ENCODE measurements around the gene TMEM242.
"Not testable (repeated sequence)": the region's sequence is repeated elsewhere in the genome, so short reads cannot be mapped to it uniquely, and the experiment has no call there.

Gene TMEM242

DNA sequence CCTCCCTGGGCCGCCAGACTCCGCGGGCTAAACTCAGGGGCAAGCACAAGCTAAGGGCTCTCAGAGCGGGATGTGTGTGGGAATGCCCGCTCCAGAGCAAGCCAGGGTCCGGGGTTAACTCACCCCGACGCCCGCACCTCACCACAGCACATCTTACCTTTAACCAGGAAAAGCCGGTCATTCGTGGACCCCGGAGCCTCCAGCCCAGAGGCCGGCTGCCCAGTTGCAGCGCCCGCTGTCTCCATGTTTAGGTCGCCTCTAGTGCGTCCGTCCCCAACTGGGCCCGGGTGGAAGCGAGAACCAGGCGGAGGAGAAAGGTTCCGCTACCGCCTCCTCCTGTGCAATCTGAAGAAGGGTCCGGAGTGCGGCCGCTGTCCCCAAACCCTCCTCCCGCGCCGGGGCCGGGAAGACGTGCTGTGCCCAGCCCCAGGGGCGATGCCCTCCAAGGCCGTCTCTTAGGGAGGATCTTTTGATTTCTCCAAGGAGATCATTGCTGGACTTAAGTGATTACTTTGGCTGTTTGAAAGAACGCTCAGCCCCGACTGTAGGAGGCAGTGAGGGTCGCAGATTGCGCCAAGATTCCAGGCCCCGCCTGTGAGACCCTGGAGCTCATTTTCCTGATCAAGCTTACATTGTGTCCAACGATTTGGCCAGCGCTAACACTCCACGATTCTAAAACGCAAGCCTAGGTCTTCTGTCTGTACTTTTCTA, at the start of gene TMEM242:
Gene TMEM242, minus strand, starts transcription at position 265 of the 711 bp plus-strand sequence. Its CDS starts 20 bp downstream, at position 245.
- FAIRE-seq, result no peak
- DNase-seq (ENCODE audit: low spot score), result peak; percentile 86

DNA sequence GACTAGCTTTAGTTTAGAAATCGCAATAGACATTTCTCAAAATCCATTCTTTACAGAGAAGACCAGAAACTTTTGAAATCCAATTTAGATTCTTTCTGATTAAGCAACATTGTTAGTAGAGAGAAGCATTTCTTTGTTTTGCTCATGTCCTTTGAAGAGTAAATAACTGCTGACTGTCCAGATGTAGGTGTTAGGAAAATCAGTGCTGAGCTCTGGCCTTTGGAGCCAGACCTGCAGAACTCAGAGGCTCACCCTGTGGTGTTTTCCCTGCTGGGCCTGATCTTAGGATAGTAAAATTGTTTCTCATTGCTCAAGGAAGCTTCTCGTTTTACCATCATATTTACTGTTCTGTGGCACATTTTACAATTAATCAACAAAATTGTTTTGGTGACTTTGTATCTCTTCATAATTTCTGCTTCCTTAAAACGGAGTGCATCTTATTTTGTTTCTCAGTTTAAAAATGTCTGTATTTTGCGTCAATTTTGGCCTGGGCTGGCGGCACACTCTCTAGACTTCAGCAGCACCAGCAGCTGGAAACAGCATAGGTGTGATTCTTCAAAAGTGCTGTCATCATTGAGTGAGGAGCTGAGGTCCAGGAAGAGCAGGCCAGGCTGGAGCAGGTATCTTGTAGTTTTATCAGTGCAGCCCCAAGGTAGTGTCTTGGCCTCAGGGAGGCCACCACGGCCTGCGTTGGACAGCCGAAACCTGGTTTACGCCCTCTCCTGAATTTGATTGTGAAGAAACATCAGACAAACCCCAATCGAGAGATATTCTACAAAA, 49.4 kb upstream of the TMEM242 start:
- DNase-seq (ENCODE audit: low spot score) (no peak), FAIRE-seq (no peak)

DNA sequence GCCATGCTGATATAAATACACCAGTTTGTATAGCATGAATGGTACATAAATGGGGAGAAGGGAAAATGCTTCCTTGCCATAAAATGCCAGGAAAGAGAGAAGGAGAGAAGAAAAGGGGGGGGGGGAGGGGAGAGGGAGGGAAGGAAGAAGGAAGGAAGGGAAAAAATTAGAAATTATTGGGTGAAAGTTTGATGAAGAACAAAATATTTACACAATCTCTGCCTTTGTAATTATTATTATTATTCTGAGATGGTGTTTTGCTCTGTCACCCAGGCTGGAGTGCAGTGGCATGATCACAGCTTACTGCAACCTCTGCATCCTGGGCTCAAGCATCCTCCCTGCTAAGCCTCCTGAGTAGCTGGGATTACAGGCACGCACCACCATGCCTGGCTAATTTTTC, 47.4 kb upstream of the TMEM242 start:
- DNase-seq (ENCODE audit: low spot score), result no peak
- FAIRE-seq, result no peak

DNA sequence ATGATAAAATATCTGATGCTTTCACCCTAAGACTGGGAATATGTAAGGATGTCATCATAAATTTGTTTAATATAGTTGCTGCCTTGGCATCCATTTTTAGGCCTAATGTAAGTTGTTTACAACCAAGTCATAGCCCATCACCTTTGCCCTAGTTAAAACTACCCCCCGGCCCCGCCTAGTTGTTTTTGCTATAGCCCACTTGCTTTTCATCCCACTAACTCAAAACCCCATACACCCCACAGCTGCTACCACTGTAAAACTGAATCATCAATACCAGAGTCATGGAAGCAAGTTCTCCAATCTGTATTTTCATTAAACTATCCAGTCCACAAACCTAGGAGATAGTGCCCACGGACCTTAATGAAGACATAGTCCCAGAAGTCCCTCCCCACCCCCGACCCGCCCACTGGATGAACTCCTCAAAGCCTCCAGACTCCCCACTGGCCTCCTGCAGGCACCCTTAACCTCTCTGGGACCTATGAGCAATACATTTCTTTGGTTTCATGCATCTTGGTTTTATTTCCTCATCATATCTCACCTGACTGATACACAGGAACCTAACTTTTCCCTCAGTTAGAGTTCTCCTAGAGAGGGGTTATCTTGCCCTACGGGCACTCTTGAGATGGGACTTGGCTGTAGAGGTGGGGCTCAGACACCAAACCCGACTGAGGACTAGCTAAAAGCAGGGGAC, 45.2 kb upstream of the TMEM242 start:
- no peak for FAIRE-seq
- no peak for DNase-seq (ENCODE audit: low spot score)

DNA sequence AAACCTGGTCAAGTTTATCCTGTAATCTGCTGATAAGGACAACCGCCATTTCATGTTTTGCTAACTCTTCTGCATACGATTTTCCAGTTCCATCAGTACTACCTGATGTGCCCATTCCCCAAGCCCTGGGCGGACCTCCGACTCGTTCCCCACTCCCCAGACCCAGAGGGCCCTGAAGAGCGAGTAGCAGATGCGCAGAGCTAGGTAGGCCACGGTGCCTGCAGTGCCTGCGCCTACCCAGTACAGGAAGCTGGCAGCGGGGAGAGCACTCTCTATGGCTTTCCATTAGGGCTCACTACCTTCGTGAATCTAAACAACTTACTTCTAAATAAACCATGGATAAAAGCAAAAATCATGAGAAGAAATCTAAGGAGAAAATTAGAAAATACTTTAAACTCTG, 43.3 kb upstream of the TMEM242 start:
- DNase-seq (ENCODE audit: low spot score), result no peak
- FAIRE-seq, result no peak

DNA sequence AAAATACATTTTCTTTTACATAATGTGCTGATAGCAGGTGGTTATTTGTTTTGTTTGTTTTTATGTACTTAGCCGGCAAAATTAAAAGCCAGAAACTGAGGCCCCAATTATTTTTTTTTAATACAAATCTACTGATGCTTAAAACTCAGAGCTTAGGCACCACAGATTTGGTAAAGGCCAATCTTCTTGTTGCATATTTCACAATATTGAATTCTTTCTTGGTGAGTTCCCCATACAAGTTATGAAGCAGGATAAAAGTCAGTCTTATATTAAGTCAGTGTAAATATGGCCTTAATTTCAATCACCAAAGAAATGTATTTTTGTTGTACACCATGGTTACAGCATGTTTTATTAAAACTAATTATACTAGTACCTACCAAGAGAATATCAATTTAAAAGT, 41.4 kb upstream of the TMEM242 start:
- DNase-seq (ENCODE audit: low spot score) (no peak), FAIRE-seq (no peak)

DNA sequence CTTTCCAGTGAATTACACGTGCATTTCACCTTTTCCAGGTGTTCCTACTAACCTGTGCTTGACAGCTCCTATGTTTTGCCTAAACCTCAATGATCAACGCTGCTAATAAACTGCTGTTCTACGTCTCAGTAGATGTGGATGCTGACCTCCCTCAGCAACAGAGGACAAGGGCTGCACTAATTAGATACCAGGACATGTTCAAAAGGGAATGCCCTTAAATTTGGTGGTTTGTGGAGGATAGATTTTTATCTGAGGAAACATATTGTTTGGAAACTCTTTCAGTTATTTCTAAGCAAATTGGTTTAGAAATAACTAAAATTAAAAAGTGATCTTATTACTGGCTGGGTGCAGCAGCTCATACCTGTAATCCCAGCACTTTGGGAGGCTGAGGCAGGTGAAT, 38.6 kb upstream of the TMEM242 start:
- DNase-seq (ENCODE audit: low spot score), result no peak
- no peak for FAIRE-seq

DNA sequence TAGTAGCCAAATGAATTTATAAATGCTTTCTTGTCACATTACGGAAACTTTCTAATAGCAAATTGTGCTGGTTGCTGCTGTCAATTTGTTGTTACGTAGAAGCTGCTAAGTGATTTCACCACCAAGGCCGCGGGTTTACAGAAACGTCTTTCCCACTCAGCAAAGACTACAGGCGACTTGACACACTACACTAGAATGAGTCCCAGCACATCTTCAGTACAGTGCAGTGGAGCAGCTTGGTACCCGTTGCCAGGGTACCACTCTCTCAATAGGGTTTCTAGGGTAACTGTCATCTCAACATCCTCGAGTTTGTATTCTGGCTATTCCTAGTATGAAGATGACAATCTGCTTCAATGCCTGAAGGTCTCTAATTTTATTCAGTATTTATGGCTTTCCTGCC, 35.0 kb upstream of the TMEM242 start:
- DNase-seq (ENCODE audit: low spot score) (no peak), FAIRE-seq (no peak)

DNA sequence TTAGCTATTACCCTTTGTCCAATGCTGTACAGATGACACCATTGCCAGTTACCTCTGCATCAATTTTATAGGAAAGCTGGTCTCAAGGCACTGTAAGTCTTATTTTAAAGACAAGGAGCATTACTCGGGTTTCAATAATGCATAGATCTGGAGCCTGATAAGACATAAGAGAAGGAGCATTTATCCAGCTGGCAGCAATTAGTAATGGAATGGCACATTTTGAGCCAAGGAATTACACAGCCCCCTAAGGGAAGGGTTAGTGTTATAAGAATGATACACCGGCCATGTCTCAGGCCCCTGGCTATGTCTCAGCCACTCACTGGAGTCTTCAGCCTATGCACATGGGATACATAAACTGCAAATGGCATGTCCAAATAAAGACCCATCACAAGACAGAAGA, 23.1 kb upstream of the TMEM242 start:
- no peak for DNase-seq (ENCODE audit: low spot score)
- no peak for FAIRE-seq

DNA sequence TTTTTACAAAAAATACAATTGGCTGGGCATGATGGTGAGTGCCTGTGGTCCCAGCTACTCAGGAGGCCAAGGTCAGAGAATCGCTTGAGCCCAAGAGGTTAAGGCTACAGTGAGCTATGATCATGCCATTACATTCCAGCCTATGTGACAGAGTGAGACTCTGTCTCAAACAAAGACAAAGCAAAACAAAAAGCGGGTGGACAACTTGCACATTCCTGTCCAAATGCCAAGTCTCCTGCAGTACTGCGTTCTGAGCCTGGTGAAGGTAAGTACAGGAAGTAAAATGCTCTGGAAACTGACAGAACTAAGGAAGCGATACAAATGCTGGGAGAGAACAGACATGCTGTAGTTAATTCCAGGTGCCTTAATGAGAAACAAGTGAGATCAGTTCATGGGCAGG, 20.4 kb upstream of the TMEM242 start:
- no peak for DNase-seq (ENCODE audit: low spot score)

DNA sequence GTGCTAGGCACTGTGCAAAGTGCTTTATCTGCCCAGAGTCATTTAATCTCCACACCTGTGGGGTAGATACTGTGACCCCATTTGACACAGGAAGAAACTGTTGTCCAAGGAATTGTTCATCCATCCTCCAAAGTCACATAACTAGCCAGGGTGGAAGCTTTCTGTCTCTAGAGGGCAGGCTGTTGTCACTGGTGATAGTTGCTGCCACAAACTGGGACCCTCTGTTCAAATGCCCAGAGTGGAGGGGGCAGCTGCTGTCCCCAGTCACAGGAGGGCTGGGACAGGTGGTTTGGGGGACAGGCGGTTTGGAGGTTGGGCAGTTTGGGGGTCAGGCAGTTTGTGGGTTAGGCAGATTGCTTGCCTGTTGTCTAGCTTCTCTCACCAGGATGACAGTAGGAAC, 16.1 kb upstream of the TMEM242 start:
- DNase-seq (ENCODE audit: low spot score), result no peak

More for the DNA sequence above, 20.4 kb upstream of the TMEM242 start:
- no peak for FAIRE-seq

DNA sequence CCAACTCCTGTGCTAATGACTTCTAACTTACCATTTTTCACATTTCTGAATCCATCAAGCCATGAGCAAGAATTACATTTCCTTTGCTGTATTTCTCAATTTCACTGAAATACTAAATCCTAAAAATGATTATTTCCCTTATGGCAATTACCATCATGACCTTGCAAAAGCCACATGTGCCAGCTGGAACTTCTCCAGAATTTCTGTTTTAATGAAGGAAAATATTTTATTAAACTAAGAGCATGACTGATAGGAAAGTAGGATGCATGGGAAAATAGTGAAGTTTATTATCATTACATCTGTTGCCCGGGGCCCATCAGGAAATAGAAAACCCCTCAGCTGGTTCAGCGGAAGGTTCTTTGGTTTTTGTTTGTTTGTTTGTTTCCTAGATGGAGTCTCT, 14.4 kb upstream of the TMEM242 start:
- FAIRE-seq (no peak), DNase-seq (ENCODE audit: low spot score) (no peak)

More for the DNA sequence above, 16.1 kb upstream of the TMEM242 start:
- FAIRE-seq, result no peak

DNA sequence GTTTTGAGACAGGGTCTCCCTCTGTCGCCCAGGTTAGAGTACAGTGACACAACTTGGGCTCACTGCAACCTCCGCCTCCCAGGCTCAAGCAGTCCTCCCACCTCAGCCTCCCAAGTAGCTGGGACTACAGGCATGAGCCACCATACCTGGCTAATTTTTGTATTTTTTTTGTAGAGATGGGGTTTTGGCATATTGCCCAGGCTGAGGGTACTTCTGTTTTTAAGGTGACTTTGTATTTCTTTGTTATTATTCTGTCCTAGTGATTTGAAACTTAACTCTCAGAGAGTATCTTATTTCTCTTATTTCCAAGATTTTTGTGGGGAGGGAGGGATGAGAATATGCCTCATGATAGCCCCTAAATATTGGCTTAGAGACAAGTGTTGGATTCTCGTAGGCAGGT, 14.0 kb upstream of the TMEM242 start:
- FAIRE-seq; DNase-seq (ENCODE audit: low spot score): not testable (repeated sequence)

DNA sequence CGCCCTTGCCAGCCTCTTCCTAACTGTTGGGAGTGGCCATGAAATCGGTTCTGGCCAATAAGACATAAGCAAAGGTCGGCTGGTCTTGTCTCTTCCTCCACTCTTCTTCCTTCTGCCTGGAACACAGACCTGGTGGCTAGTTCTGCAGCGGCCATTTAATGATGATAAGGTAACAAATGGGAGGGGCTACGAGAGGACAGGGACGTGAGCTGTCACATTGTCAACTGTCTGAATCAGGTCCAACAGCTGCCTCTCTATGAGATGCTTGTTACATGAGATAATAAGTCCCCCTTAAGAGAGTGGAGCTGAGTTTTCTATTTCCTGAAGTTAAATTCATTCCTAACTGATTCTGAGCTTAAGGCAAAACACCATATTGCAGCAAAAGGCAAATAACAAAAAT, 12.5 kb upstream of the TMEM242 start:
- no peak for DNase-seq (ENCODE audit: low spot score)

DNA sequence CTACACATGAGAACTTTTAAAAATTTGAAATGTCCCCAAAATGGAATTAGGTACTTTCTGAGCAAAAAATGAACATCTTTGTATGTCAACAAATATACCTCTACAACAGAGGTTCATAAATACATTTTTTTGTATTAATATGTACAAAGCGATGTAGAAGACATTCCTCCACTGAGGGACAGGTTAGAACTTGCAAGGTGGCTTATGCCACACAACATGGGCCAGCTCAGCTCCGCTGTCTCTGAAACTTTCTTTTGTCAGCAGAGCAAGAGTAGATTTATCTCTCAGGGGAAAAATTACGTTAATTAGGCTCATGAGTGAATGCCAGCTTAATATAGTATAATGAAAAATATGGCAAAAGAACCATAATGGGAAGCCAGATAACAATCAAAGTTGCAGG, 10.6 kb upstream of the TMEM242 start:
- no peak for FAIRE-seq
- DNase-seq (ENCODE audit: low spot score), result no peak

More for the DNA sequence above, 12.5 kb upstream of the TMEM242 start:
- FAIRE-seq, result no peak

DNA sequence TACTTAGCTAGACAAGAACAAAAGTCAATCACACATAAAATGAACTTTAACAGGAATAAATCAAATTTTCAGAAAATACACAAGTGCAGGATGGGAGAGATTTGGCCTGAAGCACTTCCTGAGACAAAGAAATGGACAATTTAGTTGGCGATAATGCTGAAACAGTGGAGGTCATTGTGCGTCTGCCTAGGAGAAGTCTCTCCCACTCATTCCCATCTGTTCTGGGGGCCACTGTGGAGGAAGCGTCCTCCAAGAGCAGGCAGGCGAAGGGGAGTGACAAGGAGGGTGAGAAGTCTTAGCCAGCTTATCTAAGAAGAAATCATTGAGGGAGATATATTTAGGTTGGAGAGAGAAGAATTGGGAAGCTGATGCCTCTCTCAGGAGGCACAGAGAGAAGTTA, 10.2 kb upstream of the TMEM242 start:
- no peak for FAIRE-seq

DNA sequence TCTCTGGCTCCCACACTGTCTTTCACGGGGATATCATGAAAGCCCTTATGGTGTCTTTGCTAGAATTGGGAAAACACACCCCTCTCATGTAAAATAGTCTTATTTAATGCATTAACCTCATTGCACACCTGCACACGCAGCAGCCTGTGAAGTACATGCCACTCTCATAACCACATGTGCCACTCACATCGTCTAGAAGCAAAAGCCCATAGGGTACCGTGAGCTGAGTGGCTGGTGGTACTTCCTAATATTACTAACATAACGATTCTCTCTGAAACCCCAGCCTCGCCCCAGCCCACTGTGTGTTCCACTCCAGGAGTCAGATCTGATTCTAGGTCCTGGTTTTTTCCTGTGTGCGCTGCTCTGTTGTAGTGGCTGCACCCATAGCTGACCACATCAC, 9.5 kb upstream of the TMEM242 start:
- DNase-seq (ENCODE audit: low spot score) (no peak), FAIRE-seq (no peak)

More for the DNA sequence above, 10.2 kb upstream of the TMEM242 start:
- DNase-seq (ENCODE audit: low spot score), result no peak

DNA sequence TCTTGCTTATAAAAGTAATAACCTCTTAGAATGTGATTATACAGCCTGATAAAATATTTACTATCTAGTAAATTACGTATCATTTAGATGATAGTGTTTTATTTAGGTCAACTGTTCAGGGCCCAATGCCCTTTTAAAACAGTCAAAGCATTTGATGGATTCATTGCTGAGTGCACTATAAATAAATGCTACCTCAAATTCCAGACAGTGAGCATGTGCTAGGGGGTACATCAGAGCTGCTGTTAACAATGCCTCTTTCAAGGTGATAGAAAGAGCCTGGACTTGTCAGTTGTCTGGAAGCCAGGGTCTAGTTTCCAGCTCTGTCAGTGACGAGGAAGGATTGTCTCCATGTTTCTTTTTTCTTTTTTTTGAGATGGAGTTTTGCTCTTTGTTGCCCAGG, 7.5 kb upstream of the TMEM242 start:
- no peak for DNase-seq (ENCODE audit: low spot score)
- no peak for FAIRE-seq

DNA sequence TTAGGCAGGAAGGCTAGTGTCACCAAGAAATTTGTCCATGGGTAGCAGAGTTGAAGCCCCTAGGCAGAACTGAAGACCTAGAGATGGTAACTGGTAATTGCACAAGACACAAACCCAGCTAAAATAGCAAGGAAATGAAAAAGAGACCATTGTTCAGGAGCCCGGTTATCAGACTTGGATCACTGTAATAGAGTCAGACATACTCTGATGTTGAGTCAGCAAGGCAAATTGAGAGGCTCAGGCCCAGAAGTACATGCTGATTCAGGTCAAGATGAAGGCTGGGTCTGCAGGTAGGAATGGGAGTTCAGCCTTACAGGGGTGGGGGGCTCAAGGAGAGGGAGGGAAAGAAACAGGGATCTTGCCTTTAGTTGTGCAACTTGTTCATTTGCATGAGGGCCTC, 6.5 kb upstream of the TMEM242 start:
- no peak for FAIRE-seq

DNA sequence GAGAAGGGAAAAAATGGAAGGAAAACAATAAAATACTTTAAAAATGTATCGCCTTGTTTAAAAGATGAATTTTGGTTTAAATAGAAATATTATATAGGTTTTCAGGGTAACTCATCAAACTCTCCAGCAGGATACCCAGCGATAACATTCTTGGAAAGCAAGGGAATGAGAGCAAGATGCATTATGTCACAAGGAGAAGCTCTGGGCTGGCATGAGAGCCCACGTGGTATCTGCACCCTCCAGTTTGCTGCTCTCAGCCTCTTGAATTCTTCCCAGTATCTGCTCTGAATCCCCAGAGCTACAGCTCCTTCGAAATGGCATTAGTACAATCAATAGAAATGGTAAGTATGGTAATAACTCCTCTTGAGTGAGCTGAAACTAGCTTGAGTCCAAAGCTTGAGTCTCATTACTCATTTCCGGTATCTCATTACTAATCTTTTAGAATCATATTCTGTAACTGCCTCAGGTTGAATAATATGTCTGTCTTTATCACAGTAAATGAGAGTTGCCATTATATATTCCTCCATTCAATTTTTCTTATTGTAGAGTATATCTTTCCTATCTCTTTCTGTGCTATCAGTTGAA, 4.9 kb upstream of the TMEM242 start:
- DNase-seq (ENCODE audit: low spot score), result no peak
- FAIRE-seq, result no peak

More for the DNA sequence above, 6.5 kb upstream of the TMEM242 start:
- DNase-seq (ENCODE audit: low spot score), result peak; percentile 43

DNA sequence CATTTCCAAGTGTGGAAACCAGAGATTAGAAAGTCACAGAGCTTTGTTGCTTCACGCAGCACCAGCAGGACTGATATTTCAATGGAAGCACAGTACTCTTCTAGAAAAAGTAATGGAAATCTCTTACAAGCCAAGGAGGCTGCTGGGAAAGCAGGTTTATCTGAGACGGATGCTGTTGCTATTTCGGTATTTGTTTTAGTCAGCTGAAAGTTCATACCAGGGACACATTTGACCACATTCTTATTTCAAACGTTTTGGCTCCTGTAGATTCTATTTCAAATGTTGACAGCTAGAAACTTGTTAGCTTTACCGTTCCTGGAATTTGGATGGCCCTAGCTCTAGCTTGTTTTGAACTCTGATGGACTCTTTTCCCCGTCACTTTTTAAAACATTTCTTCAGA, 3.7 kb upstream of the TMEM242 start:
- FAIRE-seq, result no peak
- no peak for DNase-seq (ENCODE audit: low spot score)

Data from urothelium cell line (cell line).